ENCODE data around the gene SLC26A2.
"Not testable (repeated sequence)": the region's sequence is repeated elsewhere in the genome, so short reads cannot be mapped to it uniquely, and the experiment has no call there.

SLC26A2 gene

DNA sequence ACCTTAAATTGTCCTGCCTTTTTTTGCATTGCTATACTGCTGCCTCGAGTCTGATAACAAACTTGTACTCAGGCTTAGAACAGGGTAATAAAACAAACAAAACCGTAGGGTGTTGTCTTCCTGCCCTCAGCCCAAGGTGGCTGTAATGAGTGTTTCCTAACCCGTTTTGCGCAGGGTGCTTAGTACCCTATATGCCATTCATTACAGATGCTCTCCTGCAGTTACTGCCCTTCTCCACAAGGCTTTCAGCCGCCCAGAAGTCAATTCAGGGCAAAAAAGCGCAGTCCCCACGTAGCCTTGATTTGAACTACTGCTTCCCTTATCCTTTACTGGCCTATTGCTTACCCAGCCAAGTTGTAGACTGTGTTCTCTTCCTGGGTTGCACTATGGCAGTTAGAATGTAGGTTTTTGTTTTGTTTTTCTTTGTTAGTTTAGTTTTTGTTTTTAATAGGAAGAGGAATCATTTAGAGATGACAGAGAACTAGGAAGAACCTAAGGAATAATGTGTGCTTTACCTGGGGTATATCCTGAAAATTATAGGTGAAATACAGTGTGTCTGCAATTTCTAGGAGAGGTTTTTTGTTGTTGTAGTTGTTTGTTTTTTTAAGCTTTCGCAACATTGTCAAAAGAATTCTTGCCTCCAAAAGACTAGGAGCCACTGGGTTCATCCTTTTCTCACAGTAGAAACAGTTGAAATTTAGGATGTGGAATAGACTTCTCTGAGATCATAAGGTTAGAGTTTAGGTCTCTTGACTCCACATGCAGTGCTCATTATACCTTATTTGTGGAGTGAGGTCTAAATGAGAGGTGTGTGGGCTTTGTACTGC lies 41.3 kb downstream of the SLC26A2 start:
- no peak for DNase-seq (ENCODE audit: low read depth)

DNA sequence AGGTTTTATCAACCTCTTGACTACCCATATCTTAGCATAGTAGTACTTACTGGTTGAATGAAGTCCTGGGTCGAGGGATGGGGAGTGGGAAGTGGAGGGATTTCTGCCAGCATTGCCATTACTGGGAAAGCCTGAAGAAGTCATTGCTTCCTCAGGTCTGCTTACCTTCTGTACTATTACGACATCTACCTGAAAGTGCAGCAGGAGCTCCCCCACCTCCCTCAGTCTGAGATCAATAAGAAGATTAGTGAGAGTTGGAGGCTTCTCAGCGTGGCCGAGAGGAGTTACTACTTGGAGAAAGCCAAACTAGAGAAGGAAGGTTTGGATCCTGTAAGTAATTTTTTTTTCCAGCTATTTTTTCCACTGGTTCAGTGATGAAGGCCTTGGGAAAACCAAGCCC lies 45.8 kb downstream of the SLC26A2 start:
- DNase-seq (ENCODE audit: low read depth), result no peak

DNA sequence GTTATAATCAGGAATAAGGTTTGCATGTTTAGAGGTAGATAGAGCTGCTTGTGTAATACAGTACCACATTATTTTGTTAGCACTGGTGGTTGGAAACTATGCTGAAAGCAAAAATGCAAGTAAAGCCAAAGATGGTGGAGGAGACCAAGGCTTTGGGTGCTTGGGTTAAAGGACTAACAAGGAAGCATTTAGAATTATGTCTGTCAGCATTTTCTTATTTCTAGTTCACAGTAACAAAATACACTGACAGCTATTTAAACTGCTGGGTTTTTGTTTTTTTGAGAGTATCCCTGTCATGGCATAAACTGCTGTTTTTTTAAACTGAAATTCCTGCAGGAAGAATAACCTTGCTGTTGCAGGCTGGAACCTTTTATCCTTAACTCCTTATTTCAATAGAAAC lies 46.5 kb downstream of the SLC26A2 start:
- DNase-seq (ENCODE audit: low read depth), result no peak

DNA sequence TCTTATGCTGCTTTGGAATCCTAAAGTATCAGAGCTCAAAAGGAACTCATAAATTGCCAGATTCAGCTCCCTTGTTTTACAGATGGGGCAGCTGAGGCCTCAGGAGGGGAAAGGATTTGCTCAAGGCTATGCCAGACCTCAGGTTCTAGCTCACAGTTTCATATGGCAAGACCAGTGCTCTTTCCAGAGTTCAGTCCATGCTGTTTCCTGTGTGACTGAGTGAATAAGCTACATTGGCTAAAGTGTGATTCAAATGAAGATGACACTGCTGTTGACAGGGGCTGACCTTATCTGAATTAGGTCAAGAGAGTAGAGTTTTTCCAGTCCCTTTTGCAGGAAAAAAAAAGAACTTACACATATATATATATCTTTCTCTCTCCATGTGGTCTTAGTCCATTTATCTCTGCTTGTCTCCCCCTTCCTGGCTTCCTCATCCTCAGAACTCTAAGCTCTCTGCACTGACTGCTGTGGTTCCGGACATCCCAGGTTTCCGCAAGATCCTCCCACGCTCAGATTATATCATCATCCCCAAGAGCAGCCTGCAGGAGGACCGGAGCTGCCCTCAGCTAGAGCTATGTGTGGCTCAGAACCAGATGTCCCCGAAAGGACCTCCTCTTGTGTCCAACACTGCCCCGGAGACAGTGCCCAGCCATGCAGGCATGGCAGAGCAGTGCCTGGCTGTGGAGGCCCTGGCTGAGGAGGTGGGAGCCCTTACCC lies 49.3 kb downstream of the SLC26A2 start:
- DNase-seq (ENCODE audit: low read depth), result no peak

DNA sequence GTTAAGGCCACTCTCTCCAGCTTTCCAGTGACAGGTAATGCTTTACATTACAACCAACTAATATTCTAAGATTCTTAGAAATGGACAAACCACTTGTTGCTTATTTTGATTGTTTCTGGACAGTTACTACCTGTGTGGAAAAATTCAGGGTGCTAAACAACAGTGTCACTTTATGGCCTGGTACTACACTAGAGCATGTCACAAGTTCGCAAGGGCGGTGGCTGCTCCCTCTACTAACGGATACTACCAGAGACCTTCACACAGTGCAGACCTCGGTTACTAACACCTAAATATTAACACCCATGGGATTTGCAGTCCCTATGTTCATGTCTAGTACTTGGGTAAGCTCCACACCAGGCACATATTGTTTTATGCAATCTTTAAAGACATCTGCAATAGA lies 53.4 kb downstream of the SLC26A2 start:
- no peak for DNase-seq (ENCODE audit: low read depth)

DNA sequence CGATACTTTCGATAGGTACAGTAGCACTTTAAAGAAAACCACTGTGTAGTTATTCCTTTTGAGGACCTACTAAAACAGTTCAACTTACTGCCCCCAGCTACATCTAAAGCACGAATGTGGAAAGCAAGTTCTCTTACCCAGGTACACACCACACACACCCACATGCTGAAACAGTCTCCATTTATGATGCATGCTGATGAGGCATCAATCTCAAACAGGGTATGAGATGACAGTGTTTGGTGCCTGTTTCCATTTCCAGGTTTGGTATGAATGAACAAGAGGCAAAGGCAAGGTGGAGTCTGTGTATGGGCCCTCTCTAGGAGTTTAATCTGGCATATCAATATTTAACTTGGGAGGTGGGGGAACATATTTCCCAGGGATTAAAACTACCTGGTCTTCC lies 53.9 kb downstream of the SLC26A2 start:
- DNase-seq (ENCODE audit: low read depth), result no peak

DNA sequence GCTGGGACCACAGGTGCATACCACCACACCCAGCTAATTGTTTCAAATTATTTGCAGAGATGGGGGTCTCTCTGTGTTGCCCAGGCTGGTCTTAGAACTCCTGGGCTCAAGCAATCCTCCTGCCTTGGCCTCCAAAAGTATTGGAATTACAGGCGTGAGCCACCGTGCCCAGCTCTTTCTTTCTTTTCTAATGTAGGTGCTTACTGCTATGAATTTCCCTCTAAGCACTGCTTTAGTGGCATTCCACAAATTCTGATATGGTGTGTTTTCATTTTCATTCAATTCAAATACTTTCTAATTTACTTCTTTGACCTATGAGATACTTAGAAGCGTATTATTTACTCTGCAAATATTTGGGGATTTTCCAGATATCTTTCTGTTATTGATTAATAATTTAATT lies 54.9 kb downstream of the SLC26A2 start:
- DNase-seq (ENCODE audit: low read depth), result no peak

DNA sequence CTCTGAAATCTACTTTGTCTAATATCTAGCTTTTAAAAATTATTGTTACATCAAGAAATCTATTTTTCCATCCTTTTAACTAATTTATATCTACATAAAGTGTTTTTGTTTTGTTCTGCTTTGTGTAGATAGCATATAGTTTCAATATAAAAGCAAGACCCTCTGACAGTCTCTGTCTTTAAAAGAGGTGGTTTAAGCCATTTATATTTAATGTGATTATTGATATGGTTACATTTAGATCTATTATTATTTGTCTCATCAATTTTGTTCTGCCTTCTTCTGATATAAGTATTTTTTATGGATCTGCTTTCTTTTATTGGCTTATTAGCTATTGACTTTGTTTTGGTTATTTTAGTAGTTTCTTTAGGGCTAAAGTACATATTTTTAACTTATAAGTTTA lies 56.0 kb downstream of the SLC26A2 start:
- no peak for DNase-seq (ENCODE audit: low read depth)

DNA sequence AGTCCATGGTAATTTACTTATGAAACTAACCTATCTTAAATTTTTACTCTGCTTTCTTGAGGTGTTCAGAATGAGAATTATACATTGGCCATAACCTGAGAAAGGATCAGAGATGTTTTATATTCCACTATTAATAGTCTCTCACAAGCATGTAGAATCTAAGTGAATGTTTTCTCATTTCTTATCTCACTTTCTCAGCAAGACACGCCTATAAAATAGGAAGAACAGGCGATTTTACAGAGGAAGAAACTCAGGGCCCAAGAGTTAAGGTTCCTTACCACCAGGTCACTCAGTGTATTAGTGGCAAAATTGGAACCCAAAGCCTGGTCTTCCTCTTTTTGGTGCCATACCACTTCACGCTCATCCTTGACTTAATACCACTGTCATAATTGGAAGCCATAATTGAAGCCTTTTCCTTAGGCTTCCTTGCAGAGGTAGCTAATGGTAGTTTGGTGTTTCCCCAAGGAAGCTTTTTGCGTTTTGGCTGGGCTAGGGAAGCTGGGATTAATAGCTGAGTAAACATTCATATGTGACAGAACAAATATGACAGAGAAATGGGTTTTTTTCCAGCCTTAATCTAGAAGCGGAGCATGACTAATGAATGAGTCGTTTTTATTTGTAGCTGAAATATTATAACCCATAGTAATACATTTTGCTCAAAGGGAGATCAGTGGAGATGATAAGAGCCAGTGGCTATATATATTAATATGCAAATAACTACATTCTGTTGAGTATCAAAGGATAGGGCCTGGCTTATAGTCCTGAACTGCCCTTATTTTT lies 56.9 kb downstream of the SLC26A2 start:
- DNase-seq (ENCODE audit: low read depth), result no peak

DNA sequence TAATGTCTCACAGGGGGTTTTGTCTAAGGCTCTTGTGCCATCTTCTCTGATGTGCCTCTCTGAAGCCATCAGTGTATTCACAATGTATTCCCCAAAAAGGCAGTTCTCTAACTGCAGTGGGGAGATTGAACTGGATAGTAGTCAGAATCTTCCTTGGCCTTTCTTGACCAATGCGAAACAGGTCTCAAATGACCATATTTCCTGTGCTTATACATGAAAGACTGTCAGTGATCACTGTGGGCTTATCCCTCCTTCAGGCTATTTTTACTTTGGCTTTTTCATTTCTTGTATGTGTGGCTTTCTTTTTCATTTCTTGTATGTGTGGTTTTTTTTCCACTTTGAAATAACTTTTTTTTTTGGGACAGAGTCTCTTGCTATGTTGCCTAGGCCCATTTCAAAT lies 59.7 kb downstream of the SLC26A2 start:
- no peak for DNase-seq (ENCODE audit: low read depth)

DNA sequence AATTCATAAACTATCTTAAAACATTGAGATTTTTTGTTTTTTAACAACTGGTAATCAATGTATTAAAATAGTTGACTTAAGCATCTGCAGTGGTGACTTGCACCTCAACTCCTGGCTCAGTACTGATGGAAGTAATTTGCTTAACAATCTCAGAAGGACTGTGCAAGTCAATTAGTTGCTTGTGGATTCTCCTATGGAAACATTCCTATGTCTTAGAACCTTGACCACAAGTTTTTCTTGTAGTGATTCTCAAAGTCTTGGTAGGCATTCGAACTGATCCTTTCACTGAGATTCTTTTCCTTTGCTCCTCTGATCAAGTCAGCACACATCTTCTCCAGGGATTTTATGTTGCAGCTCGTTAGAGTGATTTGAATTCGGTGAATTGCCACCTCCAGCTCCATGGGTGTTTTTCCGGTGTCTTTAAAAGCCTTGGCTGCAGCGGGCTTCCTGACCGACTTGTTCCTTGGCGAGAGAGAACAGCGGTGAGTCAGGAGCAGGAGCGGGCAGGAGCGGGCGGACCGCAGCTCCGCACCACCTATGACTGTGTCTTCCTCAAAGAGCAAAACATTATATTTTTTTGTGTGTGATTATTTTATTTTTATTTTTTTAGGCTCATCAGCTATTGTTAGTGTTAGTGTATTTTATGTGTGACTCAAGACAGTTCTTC lies 61.1 kb downstream of the SLC26A2 start:
- no peak for DNase-seq (ENCODE audit: low read depth)

DNA sequence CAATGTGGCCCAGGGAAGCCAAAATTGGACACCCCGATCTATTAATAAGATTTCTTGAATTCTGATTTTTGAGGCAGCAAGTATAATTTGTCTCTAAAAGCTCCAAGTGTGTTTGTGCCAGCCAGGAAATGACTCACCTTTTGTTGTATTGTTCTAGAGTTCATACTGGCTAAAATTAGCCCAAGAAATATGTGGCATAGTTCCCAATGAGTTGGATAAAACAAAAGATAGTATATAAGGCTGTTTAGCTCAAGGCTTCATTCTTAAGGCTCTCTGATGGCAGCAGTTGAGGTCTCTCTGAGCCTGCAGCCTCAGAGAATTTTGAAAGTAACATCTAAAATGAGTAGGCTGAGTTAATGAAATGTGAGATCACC lies 61.6 kb downstream of the SLC26A2 start:
- no peak for DNase-seq (ENCODE audit: low read depth)

DNA sequence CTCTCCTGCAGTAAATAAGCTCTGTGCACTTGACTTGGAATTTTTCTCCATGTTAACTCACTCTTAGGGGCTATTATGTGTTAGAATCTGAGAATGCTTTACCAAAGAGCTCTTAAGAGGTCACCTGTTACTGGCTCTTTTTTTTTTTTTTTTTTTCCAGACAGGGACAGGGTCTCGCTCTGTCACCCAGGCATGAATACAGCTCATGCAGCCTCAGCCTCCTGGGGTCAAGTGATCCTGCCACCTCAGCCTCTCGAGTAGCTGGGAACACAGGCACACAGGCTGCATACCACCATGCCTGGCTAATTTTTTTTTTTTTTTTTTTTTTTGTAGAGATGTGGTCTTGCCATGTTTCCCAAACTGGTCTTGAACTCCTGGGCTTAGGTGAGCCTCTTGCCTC lies 62.1 kb downstream of the SLC26A2 start:
- no peak for DNase-seq (ENCODE audit: low read depth)

DNA sequence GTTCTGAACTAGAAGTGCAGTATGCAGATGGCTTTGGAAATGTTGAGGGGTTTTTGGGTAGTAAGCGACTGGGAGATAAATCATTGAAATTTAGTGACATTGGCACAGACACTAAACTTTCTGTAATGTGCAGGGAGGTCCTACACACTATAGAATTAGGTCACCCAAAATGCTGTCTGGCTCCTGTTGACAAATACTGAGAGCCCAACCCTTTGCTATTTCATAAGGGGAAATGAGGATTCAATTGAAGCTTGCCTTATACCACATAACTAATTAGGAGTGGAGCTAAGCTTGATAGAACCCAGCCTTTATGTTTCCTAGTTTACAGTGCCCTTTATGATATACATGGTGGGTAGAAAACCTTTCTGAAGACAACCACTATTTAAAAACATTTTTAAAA lies 62.6 kb downstream of the SLC26A2 start:
- DNase-seq (ENCODE audit: low read depth), result no peak

DNA sequence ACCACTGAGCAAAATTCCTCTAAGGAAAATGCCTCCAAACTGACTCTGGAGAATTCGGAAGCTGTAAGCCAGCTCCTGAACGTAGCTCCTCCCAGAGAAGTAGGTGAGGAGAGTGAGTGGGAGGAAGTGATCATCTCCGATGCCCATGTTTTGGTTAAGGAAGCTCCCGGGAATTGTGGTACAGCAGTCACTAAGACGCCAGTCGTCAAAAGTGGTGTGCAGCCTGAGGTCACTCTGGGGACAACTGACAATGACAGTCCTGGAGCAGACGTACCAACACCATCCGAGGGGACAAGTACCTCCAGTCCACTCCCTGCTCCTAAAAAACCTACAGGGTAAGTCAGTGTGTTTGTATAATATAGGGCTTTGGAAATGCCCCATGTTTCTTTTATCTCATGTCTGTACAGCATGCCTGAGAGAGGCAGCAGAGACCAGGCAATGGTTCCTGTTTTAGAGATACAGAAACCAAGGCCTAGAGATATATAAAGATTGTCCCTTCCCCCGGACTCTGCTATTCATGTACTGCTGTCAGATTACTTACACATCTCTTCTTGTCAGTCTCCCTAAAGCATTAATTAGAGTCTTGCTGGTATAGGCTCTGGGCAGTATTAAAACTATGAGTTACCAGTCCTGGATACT lies 63.9 kb downstream of the SLC26A2 start:
- DNase-seq (ENCODE audit: low read depth), result no peak

DNA sequence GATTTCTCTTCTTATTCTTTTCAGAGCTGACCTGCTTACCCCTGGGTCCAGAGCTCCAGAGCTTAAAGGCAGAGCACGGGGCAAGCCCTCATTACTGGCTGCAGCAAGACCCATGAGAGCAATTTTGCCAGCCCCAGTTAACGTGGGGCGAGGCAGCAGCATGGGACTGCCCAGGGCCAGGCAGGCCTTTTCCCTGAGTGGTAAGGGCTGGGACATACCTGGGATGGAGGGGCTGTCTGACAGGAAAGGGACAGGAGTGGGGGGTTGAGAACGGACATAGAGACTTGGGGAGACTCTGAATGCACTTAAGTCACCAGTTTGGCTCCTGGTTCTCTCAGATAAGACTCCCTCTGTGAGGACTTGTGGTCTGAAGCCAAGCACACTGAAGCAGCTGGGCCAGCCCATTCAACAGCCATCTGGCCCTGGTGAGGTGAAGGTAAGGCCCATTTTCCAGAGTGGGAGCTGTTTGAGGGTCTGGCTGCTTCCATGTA lies 66.2 kb downstream of the SLC26A2 start:
- no peak for DNase-seq (ENCODE audit: low read depth)

DNA sequence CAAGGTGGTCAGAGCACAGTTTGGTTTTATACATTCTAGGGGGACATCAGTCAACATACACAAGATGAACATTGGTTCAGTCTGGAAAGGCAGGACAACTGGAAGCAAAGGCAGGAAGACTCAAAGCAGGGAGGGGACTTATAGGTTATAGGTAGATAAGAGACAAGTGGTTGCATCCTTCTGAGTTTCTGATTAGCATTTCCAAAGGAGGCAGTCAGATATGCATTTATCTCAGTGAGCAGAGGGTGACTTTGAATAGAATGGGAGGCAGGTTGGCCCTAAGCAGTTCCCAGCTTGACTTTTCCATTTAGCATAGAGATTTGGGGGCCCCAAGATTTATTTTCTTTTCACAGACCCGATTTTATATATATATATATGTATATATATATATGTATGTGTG lies 67.5 kb downstream of the SLC26A2 start:
- DNase-seq (ENCODE audit: low read depth), result not testable (repeated sequence)

DNA sequence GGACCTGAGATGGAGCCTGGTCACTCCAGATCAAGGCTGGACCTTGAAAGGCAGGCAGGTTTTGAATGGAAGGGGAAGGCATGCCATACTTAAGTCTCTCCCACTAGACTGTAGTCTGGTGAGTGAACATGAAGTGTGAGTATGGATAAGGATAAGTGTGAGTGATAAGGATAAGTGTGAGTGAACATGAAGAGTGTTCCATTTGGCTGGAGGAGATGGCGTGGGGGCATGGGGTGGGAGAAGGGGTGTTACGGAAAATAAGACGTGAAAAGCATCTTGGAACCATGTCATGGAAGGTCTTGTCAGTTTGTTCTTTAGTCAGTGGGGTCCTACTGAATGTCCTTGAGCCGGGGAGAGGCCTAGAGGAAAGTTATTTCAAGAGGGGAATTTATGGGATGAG lies 72.8 kb downstream of the SLC26A2 start:
- DNase-seq (ENCODE audit: low read depth), result no peak

DNA sequence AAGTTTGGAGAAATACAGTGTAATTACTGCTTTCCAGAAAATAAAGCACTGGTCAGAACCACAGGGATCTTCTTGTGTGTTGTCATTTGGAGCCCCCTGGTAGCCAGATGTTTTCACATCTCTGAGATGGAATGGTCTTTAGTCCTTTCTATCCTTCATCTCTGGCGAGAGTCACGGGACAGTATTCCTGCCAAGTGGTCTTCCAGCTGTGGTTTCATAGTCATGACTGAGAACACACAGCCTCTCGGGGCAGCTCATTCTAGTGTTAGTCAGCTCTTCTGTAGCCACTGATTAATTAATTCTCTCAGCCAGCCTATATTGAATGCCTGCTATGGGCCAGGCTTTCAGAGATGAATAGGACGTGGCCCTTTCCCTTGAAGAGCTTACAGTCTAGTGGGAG lies 74.1 kb downstream of the SLC26A2 start:
- DNase-seq (ENCODE audit: low read depth), result no peak

DNA sequence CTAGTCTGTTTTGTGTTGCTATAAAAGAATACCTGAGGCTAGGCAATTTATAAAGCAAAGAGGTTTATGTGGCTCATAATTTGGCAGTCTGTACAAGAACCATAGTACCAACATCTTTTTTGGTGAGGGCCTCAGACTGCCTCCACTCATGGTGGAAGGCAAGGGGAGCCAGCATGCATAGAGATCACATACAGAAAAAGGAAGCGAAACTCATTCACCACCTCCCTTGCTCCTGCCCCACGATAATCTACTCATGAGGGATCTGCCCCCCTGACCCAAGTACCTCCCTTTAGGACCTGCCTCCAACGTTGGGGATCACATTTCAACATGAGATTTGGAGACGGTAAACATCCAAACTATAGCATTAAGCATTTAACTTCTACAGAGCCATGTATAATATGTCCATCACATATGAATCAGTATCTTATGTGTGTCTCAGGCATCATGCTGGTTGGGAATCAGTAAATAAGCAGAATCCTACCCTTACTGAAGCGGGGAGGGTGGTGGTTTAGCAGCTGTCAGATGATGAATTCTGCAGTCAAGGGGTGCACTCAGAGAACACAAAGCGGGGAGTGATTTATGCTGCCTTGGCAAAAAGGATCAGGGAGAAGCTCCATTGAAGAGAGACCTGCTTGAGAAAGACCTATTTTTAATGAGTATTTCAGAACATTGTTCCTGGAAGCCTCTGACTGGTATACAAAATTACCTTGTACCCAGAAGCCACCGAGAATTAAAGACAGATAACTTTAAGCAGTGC lies 74.8 kb downstream of the SLC26A2 start:
- no peak for DNase-seq (ENCODE audit: low read depth)

DNA sequence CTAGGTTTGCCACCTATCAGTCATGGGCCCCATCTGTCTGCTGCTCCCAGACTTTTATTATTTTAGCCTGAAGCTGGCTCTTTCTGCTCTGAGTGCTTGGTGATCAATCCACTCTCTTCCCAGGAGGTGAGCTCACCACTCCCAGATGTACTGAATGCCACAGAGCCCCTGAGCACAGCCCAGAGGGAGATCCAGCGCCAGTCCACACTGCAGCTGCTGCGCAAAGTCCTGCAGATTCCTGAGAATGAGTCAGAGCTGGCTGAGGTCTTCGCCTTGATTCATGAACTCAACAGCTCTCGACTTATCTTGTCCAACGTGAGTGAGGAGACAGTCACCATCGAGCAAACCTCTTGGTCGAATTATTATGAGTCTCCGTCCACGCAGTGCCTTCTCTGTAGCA lies 76.0 kb downstream of the SLC26A2 start:
- DNase-seq (ENCODE audit: low read depth), result no peak

Data from stimulated activated CD8-positive, alpha-beta memory T cell treated with anti-CD3 and anti-CD28 coated beads, Interleukin-15, amount 100 ng/mL, for 24 hours (primary cell).